Measurements from ENCODE around the gene MAPK8IP1. TPM values are rescaled to one million over a fixed set of nuclear protein-coding genes. Genes with fewer than 3 reads are reported as not detected.

MAPK8IP1 gene
- total RNA-seq, 2 experiments from 2014 or later = 0.42 to 0.73 TPM

DNA sequence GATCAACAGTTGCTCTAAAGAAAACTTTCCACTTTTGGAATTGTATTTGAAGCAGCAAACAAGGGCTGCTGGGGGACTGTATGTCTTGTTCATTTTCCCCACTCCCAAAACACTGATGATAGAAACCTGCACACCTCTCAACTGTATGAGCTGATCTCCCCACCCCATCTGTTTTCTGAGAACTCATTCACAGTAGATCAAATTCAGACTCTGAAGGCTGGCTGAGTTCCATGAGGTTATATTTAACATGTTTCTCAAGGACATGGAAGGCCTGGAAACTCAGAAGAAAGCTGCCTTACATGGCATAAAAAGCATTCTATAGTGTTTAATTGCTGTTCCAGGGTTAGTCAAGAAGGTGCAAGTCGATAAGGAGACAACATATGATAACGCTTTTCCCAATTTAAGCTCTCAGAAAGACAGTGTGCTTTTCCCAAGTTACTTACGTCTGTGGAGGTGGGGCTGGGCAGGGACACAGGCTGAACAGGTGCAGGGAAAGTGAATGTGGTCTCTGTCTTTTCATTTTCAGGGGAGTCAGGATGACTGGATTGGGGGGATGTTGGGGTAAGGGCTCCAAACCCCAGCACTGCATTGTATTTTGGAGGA, 60.0 kb downstream of the MAPK8IP1 start:
- H3K9me3 Mint-ChIP-seq (ENCODE audit: low read depth) = no peaks in the 10 kb centered on the region
- no peak overlapping the region for H3K27ac Mint-ChIP-seq
- CTCF ChIA-PET = no interaction called here
- DNase-seq (no peak), ATAC-seq (no peak)
- no peaks in the 10 kb centered on the region for H3K4me1 Mint-ChIP-seq
- no peak overlapping the region for H3K4me3 Mint-ChIP-seq
- H3K27me3 Mint-ChIP-seq = no peaks in the 10 kb centered on the region
- peaks cover 9% of the 10 kb centered on the region for H3K36me3 Mint-ChIP-seq

DNA sequence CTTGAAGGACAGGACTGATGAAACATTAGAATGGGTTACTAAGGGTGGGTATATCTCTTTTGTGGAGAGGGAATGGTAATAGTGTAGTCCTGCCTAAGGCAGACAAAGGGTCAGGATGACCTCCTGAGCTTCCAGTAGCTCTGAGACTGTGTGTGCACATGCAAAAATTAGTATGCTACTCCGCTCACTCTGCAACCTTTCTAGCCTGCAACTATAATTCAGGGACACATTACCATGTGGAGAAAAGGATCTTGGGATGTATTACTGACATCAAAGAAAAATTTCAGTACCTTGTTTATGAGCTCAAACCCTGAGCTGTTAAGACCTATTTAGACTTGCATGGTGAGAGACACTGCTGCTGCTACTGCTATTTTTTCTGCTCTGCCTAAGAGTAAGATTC, 62.4 kb downstream of the MAPK8IP1 start:
- H3K27ac Mint-ChIP-seq = no peak overlapping the region
- no peak for DNase-seq
- CTCF ChIA-PET = interaction anchor here (2.1 kb wide), 1 partner anchor 17 kb away, joined by 9 read pairs; no protein-coding TSS in a partner anchor
- H3K27me3 Mint-ChIP-seq = no peaks in the 10 kb centered on the region
- H3K4me3 Mint-ChIP-seq = no peak overlapping the region
- ATAC-seq = no peak
- H3K36me3 Mint-ChIP-seq = peaks cover 10% of the 10 kb centered on the region
- H3K9me3 Mint-ChIP-seq (ENCODE audit: low read depth) = no peaks in the 10 kb centered on the region
- no peaks in the 10 kb centered on the region for H3K4me1 Mint-ChIP-seq

DNA sequence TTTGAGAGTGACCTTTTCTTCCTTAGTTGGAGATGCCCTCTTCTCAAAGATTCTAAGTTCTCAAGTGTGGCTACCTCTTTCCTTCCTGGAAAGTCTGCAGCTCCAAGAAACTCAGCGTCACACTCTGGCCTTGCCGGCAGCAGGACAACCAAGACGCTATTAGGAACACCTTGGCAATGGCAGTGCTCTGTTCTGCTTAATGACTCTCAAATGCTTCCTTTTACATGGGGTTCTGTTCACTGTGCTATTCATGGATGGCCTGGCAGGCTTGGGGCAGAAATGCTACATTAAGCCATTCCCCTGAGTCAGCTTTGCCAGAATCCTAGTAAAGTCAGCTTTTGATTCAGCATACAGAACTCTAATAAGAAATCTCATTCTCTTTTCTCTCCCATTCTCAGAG, 62.9 kb downstream of the MAPK8IP1 start:
- H3K4me3 Mint-ChIP-seq = no peak overlapping the region
- H3K27ac Mint-ChIP-seq = no peak overlapping the region
- peaks cover 13% of the 10 kb centered on the region for H3K36me3 Mint-ChIP-seq
- no peak for ATAC-seq
- H3K9me3 Mint-ChIP-seq (ENCODE audit: low read depth) = no peaks in the 10 kb centered on the region
- H3K4me1 Mint-ChIP-seq = no peaks in the 10 kb centered on the region
- no peak for DNase-seq
- CTCF ChIA-PET = interaction anchor here (1.0 to 2.1 kb wide), 2 partner anchors 17 to 127 kb away, joined by 3 to 9 read pairs; no protein-coding TSS in a partner anchor
- no peaks in the 10 kb centered on the region for H3K27me3 Mint-ChIP-seq

DNA sequence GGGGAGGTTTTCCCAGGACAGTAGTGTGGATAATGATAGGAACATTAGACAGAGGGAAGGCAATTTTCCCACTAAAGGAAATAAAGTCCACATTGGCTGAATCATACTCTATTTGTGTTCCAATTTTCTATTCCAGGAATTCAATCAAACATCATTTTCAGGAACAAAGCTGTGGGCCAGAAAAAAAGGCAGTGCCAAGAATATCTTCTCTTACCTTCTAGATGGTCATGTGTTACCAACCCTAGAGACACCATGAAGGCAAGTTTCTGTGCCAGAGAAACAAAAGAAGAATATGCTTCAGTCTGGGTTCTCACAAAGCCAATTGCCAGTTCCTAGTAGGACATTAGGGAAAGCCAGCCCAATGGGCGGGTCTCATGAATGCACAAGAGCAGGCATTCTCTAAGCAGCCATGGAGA, 64.5 kb downstream of the MAPK8IP1 start:
- CTCF ChIA-PET = no interaction called here
- peaks cover 13% of the 10 kb centered on the region for H3K36me3 Mint-ChIP-seq
- no peak for ATAC-seq
- no peaks in the 10 kb centered on the region for H3K27me3 Mint-ChIP-seq
- DNase-seq = no peak
- H3K4me1 Mint-ChIP-seq = no peaks in the 10 kb centered on the region
- no peak overlapping the region for H3K27ac Mint-ChIP-seq
- H3K9me3 Mint-ChIP-seq (ENCODE audit: low read depth) = no peaks in the 10 kb centered on the region
- no peak overlapping the region for H3K4me3 Mint-ChIP-seq

Other genes starting within 250 kb of the MAPK8IP1 start
- under 1 TPM in 1 of 2 experiments, not detected in 1; 0.35 TPM for gene CHST1, start 220.0 kb upstream of the MAPK8IP1 start, total RNA-seq
- 10 to 100 TPM; 15.2 to 15.7 TPM for gene SLC35C1, start 80.5 kb upstream of the MAPK8IP1 start, total RNA-seq
- gene CRY2, start 38.2 kb upstream of the MAPK8IP1 start, total RNA-seq = 10 to 100 TPM; 22.5 to 23.3 TPM
- gene FREY1, start 21.6 kb downstream of the MAPK8IP1 start, total RNA-seq = 1 to 10 TPM in 1 of 2 experiments, under 1 TPM in 1; 0.93 to 1.5 TPM
- gene PEX16, start 32.2 kb downstream of the MAPK8IP1 start, total RNA-seq = 10 to 100 TPM; 45.9 to 53.9 TPM
- under 1 TPM; 0.54 to 0.64 TPM for gene LARGE2, start 37.0 kb downstream of the MAPK8IP1 start, total RNA-seq
- gene PHF21A, start 235.8 kb downstream of the MAPK8IP1 start, total RNA-seq = 10 to 100 TPM; 34.6 to 39.7 TPM